NT2/D1 (cell line): ENCODE data around the gene THBD.

ENCODE experiments used
- DNase-seq: peaks from one replicate; pipeline ENCODE4 v3.0.0-alpha.2; 2011; ENCODE audit warnings: low read depth, low spot score
- H3K27me3 ChIP-seq: 2 replicates; pipeline ENCODE4 v1.6.0; 2011; ENCODE audit warnings: mild to moderate bottlenecking; ENCODE audit not compliant: insufficient read length, insufficient read depth
- H3K36me3 ChIP-seq: 2 replicates; pipeline ENCODE4 v1.6.1; 2011; ENCODE audit warnings: mild to moderate bottlenecking, low read length, mixed read lengths; ENCODE audit not compliant: insufficient read depth, insufficient read length
- H3K4me1 ChIP-seq: 2 replicates; pipeline ENCODE4 v1.5.1; 2011; ENCODE audit not compliant: insufficient read depth, insufficient read length
- H3K4me3 ChIP-seq: 2 replicates; pipeline ENCODE4 v1.5.1; 2011; ENCODE audit warnings: low read depth; ENCODE audit not compliant: insufficient read length
- H3K9ac ChIP-seq: 2 replicates; pipeline ENCODE4 v1.6.0; 2011; ENCODE audit warnings: low read depth; ENCODE audit not compliant: insufficient read length
- H3K9me3 ChIP-seq: 2 replicates; pipeline ENCODE4 v1.5.1; 2011; ENCODE audit warnings: mild to moderate bottlenecking, low read length; ENCODE audit not compliant: insufficient read depth
- SUZ12 ChIP-seq: IDR thresholded peaks from 2 replicates; pipeline ENCODE4 v1.6.1; 2011; ENCODE audit not compliant: insufficient read length, insufficient read depth; ENCODE audit errors: extremely low read depth
- YY1 ChIP-seq: IDR thresholded peaks from 2 replicates; pipeline ENCODE4 v1.6.1; 2011; ENCODE audit not compliant: insufficient read length, insufficient read depth
- ZNF274 ChIP-seq: IDR thresholded peaks from 2 replicates; pipeline ENCODE4 v1.6.1; 2011; ENCODE audit warnings: mild to moderate bottlenecking, low read depth, low read length

THBD gene

GRCh38 chr20:23065266-23066201 lies 16.1 kb upstream of the THBD start:
- no peak for DNase-seq
- Histone ChIP-seq H3K36me3 (no peaks in the 10 kb centered on the region), H3K4me3 (no peak overlapping the region), H3K27me3 (no peaks in the 10 kb centered on the region), H3K9ac (no peak overlapping the region), H3K9me3 (no peaks in the 10 kb centered on the region; the same call in 1 of the 2 replicates), H3K4me1 (peaks cover 3% of the 10 kb centered on the region)
- TF ChIP-seq ZNF274 (no peak), YY1 (no peak), SUZ12 (no peak)

GRCh38 chr20:23063581-23063980 lies 14.1 kb upstream of the THBD start:
- H3K9me3 ChIP-seq: no peaks in the 10 kb centered on the region; the same call in 1 of the 2 replicates
- H3K4me3 ChIP-seq: no peak overlapping the region
- H3K9ac ChIP-seq: no peak overlapping the region
- DNase-seq: no peak
- TF ChIP-seq SUZ12 (no peak), ZNF274 (no peak), YY1 (no peak)
- peaks cover 3% of the 10 kb centered on the region for H3K4me1 ChIP-seq
- H3K36me3 ChIP-seq: no peaks in the 10 kb centered on the region
- H3K27me3 ChIP-seq: no peaks in the 10 kb centered on the region

GRCh38 chr20:23063168-23063567 lies 13.7 kb upstream of the THBD start:
- no peak overlapping the region for H3K9ac ChIP-seq
- TF ChIP-seq YY1: no peak
- TF ChIP-seq ZNF274: no peak
- no peaks in the 10 kb centered on the region for H3K36me3 ChIP-seq
- no peak for DNase-seq
- no peaks in the 10 kb centered on the region; the same call in 1 of the 2 replicates for H3K9me3 ChIP-seq
- H3K4me1 ChIP-seq: peaks cover 3% of the 10 kb centered on the region
- H3K4me3 ChIP-seq: no peak overlapping the region
- H3K27me3 ChIP-seq: no peaks in the 10 kb centered on the region

GRCh38 chr20:23062632-23063031 lies 13.2 kb upstream of the THBD start:
- Histone ChIP-seq H3K9ac (no peak overlapping the region), H3K36me3 (no peaks in the 10 kb centered on the region), H3K4me3 (no peak overlapping the region), H3K9me3 (no peaks in the 10 kb centered on the region; the same call in 1 of the 2 replicates), H3K27me3 (no peaks in the 10 kb centered on the region), H3K4me1 (peaks cover 3% of the 10 kb centered on the region)
- no peak for DNase-seq
- TF ChIP-seq YY1 (no peak), SUZ12 (no peak), ZNF274 (no peak)

GRCh38 chr20:23061734-23062561 lies 12.5 kb upstream of the THBD start:
- no peaks in the 10 kb centered on the region for H3K36me3 ChIP-seq
- DNase-seq: no peak
- TF ChIP-seq YY1 (no peak), ZNF274 (no peak), SUZ12 (no peak)
- peaks cover 3% of the 10 kb centered on the region; the same call in 1 of the 2 replicates for H3K9me3 ChIP-seq
- H3K27me3 ChIP-seq: no peaks in the 10 kb centered on the region
- H3K9ac ChIP-seq: no peak overlapping the region
- H3K4me1 ChIP-seq: peaks cover 3% of the 10 kb centered on the region
- H3K4me3 ChIP-seq: no peak overlapping the region

GRCh38 chr20:23061262-23061661 lies 11.8 kb upstream of the THBD start:
- H3K4me3 ChIP-seq: no peak overlapping the region
- H3K36me3 ChIP-seq: no peaks in the 10 kb centered on the region
- DNase-seq: no peak
- TF ChIP-seq SUZ12 (no peak), ZNF274 (no peak), YY1 (no peak)
- peaks cover 3% of the 10 kb centered on the region for H3K4me1 ChIP-seq
- H3K9ac ChIP-seq: no peak overlapping the region
- H3K9me3 ChIP-seq: peaks cover 9% of the 10 kb centered on the region
- no peaks in the 10 kb centered on the region for H3K27me3 ChIP-seq

- no peaks in the 10 kb centered on the region for H3K36me3 ChIP-seq
- H3K9me3 ChIP-seq: peaks cover 11% of the 10 kb centered on the region
- no peak overlapping the region for H3K9ac ChIP-seq
- H3K4me3 ChIP-seq: no peak overlapping the region
- H3K27me3 ChIP-seq: no peaks in the 10 kb centered on the region
- DNase-seq: no peak
- peaks cover 3% of the 10 kb centered on the region for H3K4me1 ChIP-seq
- no peak for TF ChIP-seq YY1
- TF ChIP-seq SUZ12: no peak
- no peak for TF ChIP-seq ZNF274
These were observed 11.2 kb upstream of the THBD start for GRCh38 chr20:23060629-23061028.
